Amniotic stem cell (primary cell): Measurements from ENCODE around the gene SPON2.

Experiments used
- DNase-seq: peaks from one replicate; lab custom pipeline; 2025; lab: John Stamatoyannopoulos, UW

Gene SPON2

DNA sequence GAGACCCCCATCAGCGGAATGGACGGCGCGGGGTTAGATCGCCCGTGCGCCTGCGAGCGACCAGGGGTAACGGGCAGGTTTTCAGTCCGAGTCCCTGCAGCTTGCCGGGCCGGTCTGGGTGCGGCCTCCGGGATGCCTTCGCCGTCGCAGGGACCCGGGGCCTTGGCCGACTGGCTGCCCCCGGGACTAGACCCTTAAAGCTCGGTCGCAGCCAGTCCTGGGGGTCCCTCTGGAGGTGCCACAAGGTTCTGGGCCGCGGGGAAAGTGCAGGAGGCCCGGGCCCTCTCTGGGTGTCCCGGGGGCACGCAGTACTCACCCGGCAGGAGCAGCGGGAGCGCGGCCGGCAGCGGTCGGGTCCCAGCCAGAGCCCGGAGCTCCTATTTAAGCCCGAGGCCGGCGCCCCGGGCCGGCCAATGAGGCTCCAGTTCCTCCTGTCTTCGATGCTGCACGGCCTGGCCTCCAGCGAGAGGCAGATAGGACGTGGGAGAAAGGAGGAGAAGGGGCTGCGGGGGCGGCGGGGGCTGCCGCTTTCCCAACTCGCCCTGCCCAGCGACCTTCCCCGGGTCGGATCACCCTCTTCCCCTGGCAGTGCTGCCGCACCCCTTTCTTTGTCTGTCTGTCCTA lies at the start of gene SPON2:
SPON2 (minus strand) TSS at position 356 of the 624 bp plus-strand sequence.
- no peak for DNase-seq

- no peak for DNase-seq
These were observed 48.9 kb upstream of the SPON2 start for GRCh38 chr4:1221155-1221870.

DNA sequence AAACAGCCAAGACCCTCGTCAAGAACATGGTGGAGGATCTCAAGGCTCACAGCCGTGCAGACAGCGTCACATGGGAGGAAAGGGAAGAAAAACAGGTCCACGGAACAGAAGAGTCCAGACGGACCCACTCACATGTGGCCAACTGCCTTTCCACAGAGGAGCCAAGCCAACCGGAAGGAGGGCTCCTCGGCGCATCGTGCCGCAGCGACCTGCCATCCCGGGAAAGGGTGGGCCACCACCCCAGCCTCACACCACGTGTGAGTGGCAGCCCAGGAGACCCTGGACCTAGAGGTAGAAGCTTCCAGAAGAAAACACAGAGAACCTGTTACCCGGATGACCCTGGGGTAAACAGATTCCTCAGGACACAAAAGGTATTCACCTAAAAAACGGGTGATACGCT lies 48.2 kb upstream of the SPON2 start:
- no peak for DNase-seq

DNA sequence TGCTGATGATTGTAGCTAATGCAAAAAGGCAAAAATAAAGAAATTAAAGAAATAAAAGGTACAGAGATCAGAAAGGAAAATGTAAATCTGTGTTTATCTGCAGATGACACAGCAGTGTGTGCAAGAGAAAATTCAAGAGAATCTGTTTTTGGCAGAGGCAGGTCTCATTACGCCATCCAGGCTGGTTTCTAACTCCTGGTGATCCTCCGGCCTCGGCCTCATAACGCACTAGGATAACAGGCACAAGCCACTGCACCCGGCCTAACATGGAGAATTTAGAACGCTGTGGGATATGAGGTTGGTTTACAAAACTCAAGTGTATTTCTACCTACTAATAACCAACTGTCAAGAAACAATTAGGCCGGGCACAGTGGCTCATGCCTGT lies 47.2 kb upstream of the SPON2 start:
- no peak for DNase-seq

DNA sequence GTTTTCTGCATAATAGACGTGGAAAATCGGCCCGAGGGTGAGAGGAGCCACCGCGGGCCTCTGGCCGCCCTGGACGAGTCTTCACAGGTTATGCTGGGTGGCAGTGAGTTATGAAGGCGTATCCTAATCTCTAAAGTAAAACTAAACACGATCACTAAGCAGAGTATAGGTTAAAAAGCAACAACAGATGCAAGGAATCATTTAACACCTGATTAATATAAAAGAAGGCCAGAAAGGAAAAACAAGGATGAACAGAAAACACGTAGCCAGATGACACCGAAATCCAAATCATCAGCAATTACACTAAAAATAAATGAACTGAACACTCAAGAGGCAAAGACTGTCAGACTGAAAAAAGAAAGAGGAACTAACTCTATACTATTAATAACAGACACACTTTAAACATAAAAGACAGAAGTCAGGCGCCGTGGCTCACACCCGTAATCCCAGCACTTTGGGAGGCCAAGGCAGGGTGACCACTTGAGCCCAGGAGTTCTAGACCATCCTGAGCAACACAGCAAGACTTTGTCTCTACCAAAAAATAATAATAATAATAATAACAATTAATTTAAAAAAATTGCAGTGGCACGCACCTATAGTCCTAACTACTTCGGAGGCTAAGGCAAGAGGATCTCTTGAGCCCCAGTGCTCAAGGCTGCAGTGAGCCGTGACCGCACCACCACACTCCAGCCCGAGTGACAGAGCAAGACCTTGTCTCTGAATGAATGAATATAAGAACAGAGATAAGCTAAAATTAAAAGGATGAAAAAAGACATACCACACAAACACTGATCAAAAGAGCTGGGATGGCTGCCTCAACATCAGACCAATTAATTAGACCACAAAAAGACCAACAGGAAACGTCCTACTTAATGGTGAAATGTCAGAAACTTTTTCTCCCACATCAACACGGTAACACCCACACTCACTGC lies 46.5 kb upstream of the SPON2 start:
- DNase-seq, result no peak

DNA sequence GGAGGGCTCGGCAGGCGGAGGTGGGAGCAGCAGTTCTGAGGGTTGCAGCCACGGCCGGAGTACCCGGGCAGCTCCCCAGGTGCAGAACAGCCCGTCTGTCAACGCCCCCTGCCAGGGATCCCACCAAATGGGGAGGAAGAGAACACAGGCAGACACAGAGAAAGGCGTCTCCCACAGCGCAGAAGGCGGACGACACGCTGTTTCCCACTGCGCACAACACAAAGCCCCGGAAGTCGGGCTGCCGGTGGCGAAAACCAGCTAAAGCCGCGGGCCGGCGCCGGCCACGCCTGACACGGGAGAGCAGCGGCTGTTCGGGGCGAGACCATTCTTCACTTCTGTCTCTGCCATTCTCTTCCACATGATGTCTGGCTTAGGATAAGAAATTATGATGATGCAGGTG lies 45.0 kb upstream of the SPON2 start:
- no peak for DNase-seq

GRCh38 chr4:1216869-1217294 lies 44.5 kb upstream of the SPON2 start:
- DNase-seq, result no peak

- DNase-seq, result no peak
These were observed 43.8 kb upstream of the SPON2 start for GRCh38 chr4:1216076-1216614.

GRCh38 chr4:1215141-1216075 lies 43.0 kb upstream of the SPON2 start:
- DNase-seq, result no peak

- DNase-seq, result no peak
These were observed 42.0 kb upstream of the SPON2 start for GRCh38 chr4:1214101-1215095.

- DNase-seq, result no peak
These were observed 41.1 kb upstream of the SPON2 start for GRCh38 chr4:1213336-1213995.

GRCh38 chr4:1212546-1213335 lies 40.4 kb upstream of the SPON2 start:
- DNase-seq, result no peak

DNA sequence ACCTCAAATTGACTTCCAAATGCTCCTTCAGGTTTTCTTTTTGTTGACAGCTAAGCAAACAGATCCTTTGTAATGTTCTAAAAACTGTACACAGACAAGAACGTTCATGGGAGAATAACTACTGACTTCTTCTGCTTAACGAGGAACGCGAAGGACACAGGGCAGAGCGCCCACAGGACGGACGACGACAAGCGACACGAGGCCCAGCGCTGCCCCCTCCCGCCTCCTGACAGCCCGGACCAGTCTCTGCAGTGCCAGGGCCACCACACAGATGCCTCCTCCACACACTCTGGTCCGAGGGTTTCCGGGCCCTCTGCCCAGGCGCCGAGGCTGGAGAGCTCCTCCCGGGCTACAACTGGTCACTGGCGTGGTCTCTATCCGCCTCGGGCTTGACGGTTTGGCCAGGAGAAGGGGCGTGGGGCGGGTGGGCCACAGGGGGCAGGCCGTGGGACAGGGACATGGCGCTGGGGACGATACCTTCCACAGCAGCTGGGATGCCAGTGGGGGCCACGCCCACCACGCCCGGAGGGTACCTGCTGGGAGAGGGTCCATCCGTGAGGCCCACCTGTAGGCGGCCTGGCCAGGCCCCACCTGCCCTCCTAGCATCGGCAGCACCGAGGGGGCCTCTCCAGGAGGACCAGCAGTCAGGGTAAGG lies 39.6 kb upstream of the SPON2 start:
- no peak for DNase-seq

DNA sequence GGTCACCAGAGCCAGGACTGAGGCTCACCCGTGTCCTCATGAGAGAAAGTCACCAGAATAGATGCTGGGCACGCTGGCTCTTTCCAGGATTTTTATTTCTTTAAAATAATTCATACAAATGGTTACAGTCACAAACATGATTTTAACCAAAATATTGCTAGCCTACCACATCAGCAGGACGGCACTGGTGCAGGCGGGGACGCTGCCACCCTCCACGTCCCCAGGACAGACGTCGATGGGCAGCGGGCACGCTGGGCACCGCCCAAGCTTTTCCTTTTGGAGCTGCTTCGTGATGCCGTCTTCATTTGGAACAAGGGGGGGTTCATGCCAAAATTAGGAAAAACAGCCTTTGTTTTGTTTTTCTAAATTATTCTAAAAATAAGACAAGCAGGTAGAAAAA lies 39.0 kb upstream of the SPON2 start:
- DNase-seq, result no peak

DNA sequence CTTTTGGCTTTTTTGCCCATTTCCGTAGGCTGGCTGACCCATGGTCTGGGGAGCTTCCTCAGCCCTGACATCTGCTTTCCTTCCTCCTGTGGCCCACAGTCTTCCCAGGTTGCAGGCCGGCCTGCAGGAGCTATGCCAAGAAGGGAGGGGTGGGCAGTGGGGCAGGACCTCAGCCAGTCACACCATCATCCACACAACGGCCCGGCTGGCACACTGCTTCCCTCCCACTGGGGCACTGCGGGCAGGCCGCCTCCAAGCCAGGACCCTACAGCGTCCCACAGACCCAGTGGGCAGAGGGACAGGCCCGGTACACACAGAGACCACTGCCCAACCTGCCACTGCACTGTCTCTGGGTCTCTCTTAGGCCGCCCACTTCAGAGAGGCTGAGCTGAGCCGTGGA lies 38.6 kb upstream of the SPON2 start:
- DNase-seq, result no peak

- DNase-seq, result no peak
These were observed 38.0 kb upstream of the SPON2 start for GRCh38 chr4:1210241-1210841.

GRCh38 chr4:1209821-1210220 lies 37.4 kb upstream of the SPON2 start:
- DNase-seq, result no peak
